Measurements from ENCODE around the gene MLX. TPM values are rescaled to one million over a fixed set of nuclear protein-coding genes. Genes with fewer than 3 reads are reported as not detected.

Gene MLX
- total RNA-seq (ENCODE audit: unreplicated experiment) = 45.9 TPM
- long read RNA-seq, transcript MLX-203 (8 exons, 2,428 nt) = major isoform, 18 of 34 reads
- long read RNA-seq, partial matches to known transcripts = 1 of 34 reads
- long read RNA-seq, other reads (novel, unspliced or antisense) = 8 of 34 reads

GRCh38 chr17:42566883-42567573, at the start of gene MLX:
TSS of gene MLX (plus strand) at chr17:42567100. CDS start at chr17:42567125, 25 bp downstream.
- Mint-ChIP-seq H3K27me3 (ENCODE audit: unreplicated experiment) (peaks cover 9% of the 10 kb centered on the region), H3K36me3 (ENCODE audit: low read depth, unreplicated experiment) (peaks cover 30% of the 10 kb centered on the region), H3K27ac (ENCODE audit: unreplicated experiment) (peak within 1 kb of the TSS; percentile 91), H3K9me3 (ENCODE audit: unreplicated experiment) (no peaks in the 10 kb centered on the region), H3K4me1 (ENCODE audit: unreplicated experiment) (peaks cover 25% of the 10 kb centered on the region), H3K4me3 (ENCODE audit: unreplicated experiment) (peak within 1 kb of the TSS; percentile 96)
- peak; percentile 90 for DNase-seq (ENCODE audit: low spot score)
- TF ChIP-seq CTCF (IDR thresholded peaks at IDR 0.05; ENCODE audit: unreplicated experiment) = no peak

DNA sequence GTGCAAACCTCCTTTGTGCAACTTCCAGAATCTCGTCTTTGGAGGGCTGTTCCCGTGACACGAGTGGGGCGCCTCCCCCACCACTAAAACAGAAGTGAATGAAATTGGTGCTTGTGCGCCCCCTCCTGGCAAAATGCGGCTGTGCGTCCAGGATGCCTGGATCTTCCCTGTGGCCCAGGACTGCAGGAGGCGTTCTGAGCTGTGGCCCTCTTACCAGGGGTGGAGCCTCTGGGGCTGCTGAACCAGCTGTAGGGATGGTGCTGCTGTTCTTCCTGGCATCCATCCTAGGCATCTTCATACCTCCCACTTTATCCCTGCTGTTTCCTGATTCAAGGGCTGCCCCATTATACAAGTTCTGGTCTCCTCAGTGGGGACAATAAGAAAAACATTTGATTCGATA, 49.4 kb upstream of the MLX start:
- Mint-ChIP-seq H3K27me3 (ENCODE audit: unreplicated experiment) (peaks cover 14% of the 10 kb centered on the region), H3K36me3 (ENCODE audit: low read depth, unreplicated experiment) (peaks cover 36% of the 10 kb centered on the region), H3K27ac (ENCODE audit: unreplicated experiment) (peak overlapping the region; percentile 99), H3K4me3 (ENCODE audit: unreplicated experiment) (peak overlapping the region; percentile 60), H3K9me3 (ENCODE audit: unreplicated experiment) (no peaks in the 10 kb centered on the region), H3K4me1 (ENCODE audit: unreplicated experiment) (peaks cover 65% of the 10 kb centered on the region)
- DNase-seq (ENCODE audit: low spot score) = peak; percentile 85
- TF ChIP-seq CTCF (IDR thresholded peaks at IDR 0.05; ENCODE audit: unreplicated experiment) = peak; percentile 94

DNA sequence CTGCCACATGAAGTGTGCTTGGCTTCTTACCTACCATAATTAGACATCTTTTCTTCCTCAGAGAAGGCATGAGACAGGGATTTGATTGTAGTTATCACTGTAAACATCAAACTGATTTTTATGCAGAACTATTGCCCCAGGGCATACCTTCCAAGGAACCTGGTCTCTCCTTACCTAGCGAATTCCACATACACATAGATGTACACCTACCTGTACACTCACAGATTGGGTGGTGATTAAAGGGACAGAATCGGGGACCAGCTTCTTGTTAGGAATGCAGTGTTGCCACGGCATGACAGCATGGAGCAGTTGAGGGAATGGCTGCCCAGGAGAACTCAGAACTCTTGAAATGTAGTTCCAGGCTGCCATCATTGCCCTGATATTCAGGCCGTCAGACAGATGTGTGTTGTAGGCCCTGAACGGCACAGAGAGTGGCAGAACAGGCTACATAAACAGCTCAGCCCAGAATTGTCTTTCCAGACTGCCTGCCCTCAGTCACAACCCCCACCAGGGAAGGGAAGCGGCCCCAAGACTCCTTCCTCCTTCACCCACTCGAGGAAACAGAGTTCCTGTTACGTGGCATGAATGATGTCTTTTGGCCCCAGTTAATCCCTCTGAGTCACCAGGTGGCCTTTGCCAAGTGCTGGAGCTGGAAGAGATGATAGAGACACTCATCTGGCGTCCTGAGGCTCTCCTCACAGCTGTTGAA, 48.7 kb upstream of the MLX start:
- peaks cover 35% of the 10 kb centered on the region for H3K36me3 Mint-ChIP-seq (ENCODE audit: low read depth, unreplicated experiment)
- H3K4me1 Mint-ChIP-seq (ENCODE audit: unreplicated experiment) = peaks cover 67% of the 10 kb centered on the region
- peak overlapping the region; percentile 99 for H3K27ac Mint-ChIP-seq (ENCODE audit: unreplicated experiment)
- peak overlapping the region; percentile 60 for H3K4me3 Mint-ChIP-seq (ENCODE audit: unreplicated experiment)
- peaks cover 14% of the 10 kb centered on the region for H3K27me3 Mint-ChIP-seq (ENCODE audit: unreplicated experiment)
- H3K9me3 Mint-ChIP-seq (ENCODE audit: unreplicated experiment) = no peaks in the 10 kb centered on the region
- DNase-seq (ENCODE audit: low spot score) = no peak
- no peak for TF ChIP-seq CTCF (IDR thresholded peaks at IDR 0.05; ENCODE audit: unreplicated experiment)

DNA sequence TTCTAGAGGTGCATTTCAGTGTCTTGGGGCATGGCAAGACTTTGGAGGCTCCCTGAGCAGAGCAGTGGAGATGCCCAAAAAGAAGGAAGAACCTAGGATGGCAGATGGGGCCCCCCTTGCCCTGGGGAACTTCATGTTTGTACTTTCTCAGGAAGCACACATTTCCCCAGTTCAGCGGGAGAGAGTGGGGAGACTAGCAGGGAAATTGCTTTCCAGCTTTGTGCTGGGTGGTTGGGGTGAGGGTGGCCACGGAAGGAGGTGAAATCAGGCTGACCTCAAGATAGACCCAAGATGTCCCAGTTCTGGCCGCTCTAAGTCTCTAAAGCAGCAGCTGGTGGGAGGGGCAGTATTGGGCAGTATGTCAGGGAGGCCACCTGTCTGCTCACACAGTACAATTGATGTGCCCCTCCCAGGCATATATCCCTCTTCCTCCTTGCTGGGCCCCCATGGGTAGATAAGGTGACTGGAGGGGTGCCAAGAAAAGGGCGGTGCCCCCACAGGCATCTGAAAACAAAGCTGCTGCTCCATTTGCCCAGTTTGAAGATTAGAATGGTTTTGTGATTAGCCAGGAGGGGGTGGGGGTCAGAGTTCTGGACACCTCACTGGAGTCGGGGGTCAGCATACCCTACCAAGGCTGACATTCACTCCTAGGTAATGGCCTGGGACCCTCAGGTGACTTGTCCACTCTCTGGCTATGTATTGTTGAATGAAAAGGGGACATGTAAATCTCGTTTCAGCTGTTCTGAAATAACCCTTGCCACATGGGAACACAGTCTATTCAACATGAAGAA, 48.0 kb upstream of the MLX start:
- H3K36me3 Mint-ChIP-seq (ENCODE audit: low read depth, unreplicated experiment) = peaks cover 34% of the 10 kb centered on the region
- H3K4me3 Mint-ChIP-seq (ENCODE audit: unreplicated experiment) = peak overlapping the region; percentile 73
- TF ChIP-seq CTCF (IDR thresholded peaks at IDR 0.05; ENCODE audit: unreplicated experiment) = no peak
- H3K9me3 Mint-ChIP-seq (ENCODE audit: unreplicated experiment) = no peaks in the 10 kb centered on the region
- no peak for DNase-seq (ENCODE audit: low spot score)
- peaks cover 14% of the 10 kb centered on the region for H3K27me3 Mint-ChIP-seq (ENCODE audit: unreplicated experiment)
- H3K27ac Mint-ChIP-seq (ENCODE audit: unreplicated experiment) = peak overlapping the region; percentile 99
- H3K4me1 Mint-ChIP-seq (ENCODE audit: unreplicated experiment) = peaks cover 69% of the 10 kb centered on the region

Data from endothelial cell (in vitro differentiated cells).